ENCODE data around the gene CDCA8.

Gene CDCA8

DNA sequence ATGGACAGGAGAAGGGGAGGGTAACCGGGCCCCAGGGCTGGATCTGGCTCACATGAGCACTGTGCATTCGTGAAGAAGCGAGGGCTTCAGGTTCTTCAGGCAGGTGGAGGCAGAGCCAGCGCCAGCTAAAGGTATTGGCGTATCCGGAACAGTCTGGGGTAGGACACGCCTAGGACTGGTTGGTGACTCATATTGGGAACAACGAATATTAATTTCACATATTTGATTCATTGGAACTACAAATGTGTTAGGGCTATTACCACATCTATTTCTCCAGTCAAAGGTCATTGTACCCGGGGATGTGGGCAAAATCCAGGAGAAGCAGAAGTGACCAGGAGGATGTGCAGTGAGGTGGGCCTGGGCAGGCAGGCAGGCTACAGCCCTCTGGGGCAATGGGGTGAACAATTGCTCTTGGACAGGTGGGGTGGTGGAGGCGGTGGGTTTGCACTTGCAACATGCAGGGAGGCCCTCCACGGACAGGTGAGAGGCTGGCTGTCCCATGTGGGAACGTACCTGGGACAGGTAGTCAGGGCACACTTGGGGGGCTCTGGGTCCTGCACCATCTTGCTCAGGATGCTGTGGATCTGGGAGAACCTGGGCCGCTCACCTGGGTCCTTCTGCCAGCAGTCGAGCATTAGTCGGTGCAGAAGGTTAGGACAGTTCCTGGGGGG lies 26.7 kb downstream of the CDCA8 start:
- Histone ChIP-seq H3K27me3 (ENCODE audit: insufficient read depth, poor library complexity, severe bottlenecking) (no peaks in the 10 kb centered on the region), H3K4me3 (replicated peaks; ENCODE audit: insufficient read depth, low read length) (no peak overlapping the region), H3K27ac (replicated peaks) (no peak overlapping the region)
- DNase-seq (ENCODE audit: low read depth in 1 of 2, low spot score in 1 of 2), result no peak
- TF ChIP-seq POLR2AphosphoS5 (IDR thresholded peaks at IDR 0.05; ENCODE audit: low read depth), result no peak
- TF ChIP-seq, protein P1, sequence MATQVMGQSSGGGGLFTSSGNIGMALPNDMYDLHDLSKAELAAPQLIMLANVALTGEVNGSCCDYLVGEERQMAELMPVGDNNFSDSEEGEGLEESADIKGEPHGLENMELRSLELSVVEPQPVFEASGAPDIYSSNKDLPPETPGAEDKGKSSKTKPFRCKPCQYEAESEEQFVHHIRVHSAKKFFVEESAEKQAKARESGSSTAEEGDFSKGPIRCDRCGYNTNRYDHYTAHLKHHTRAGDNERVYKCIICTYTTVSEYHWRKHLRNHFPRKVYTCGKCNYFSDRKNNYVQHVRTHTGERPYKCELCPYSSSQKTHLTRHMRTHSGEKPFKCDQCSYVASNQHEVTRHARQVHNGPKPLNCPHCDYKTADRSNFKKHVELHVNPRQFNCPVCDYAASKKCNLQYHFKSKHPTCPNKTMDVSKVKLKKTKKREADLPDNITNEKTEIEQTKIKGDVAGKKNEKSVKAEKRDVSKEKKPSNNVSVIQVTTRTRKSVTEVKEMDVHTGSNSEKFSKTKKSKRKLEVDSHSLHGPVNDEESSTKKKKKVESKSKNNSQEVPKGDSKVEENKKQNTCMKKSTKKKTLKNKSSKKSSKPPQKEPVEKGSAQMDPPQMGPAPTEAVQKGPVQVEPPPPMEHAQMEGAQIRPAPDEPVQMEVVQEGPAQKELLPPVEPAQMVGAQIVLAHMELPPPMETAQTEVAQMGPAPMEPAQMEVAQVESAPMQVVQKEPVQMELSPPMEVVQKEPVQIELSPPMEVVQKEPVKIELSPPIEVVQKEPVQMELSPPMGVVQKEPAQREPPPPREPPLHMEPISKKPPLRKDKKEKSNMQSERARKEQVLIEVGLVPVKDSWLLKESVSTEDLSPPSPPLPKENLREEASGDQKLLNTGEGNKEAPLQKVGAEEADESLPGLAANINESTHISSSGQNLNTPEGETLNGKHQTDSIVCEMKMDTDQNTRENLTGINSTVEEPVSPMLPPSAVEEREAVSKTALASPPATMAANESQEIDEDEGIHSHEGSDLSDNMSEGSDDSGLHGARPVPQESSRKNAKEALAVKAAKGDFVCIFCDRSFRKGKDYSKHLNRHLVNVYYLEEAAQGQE (IDR thresholded peaks at IDR 0.05; ENCODE audit: insufficient replicate concordance, low read depth), result no peak
- TF ChIP-seq SPI1 (IDR thresholded peaks at IDR 0.05; ENCODE audit: borderline replicate concordance, low read depth), result no peak
- no peak for TF ChIP-seq GABPA (IDR thresholded peaks at IDR 0.05; ENCODE audit: low read depth)
- TF ChIP-seq, protein P2, sequence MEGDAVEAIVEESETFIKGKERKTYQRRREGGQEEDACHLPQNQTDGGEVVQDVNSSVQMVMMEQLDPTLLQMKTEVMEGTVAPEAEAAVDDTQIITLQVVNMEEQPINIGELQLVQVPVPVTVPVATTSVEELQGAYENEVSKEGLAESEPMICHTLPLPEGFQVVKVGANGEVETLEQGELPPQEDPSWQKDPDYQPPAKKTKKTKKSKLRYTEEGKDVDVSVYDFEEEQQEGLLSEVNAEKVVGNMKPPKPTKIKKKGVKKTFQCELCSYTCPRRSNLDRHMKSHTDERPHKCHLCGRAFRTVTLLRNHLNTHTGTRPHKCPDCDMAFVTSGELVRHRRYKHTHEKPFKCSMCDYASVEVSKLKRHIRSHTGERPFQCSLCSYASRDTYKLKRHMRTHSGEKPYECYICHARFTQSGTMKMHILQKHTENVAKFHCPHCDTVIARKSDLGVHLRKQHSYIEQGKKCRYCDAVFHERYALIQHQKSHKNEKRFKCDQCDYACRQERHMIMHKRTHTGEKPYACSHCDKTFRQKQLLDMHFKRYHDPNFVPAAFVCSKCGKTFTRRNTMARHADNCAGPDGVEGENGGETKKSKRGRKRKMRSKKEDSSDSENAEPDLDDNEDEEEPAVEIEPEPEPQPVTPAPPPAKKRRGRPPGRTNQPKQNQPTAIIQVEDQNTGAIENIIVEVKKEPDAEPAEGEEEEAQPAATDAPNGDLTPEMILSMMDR (IDR thresholded peaks at IDR 0.05; ENCODE audit: insufficient read depth, low read length), result no peak

DNA sequence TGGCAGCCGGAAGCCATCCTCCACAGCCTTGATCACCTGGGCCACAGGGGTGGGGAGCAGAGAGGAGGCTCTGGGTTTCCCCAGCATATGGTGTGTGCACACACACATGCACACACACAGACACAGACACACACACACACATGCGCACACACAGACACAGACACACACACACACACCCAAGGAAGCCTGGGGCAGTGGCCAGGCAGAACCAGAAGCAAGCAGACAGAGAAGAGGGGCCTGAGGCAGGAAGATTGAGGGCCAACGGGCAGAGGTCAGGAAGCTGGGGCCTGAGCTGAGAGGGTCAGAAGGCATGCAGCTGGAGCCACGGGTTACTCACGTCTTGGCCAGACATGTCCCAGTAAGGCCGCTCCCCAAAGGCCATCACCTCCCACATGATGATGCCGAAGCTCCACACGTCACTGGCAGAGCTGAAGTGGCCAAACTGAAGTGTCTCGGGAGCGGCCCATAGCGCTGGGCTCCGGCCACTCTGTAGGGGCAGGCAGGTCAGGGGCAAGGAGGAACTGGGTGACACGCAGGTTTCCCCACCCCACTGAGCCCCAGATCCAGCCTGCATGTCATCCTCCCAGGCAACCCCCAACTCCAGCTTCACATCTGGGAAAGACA lies 27.4 kb downstream of the CDCA8 start:
- Histone ChIP-seq H3K27me3 (ENCODE audit: insufficient read depth, poor library complexity, severe bottlenecking) (no peaks in the 10 kb centered on the region), H3K4me3 (replicated peaks; ENCODE audit: insufficient read depth, low read length) (no peak overlapping the region), H3K27ac (replicated peaks) (no peak overlapping the region)
- TF ChIP-seq GABPA (IDR thresholded peaks at IDR 0.05; ENCODE audit: low read depth) (no peak), POLR2AphosphoS5 (IDR thresholded peaks at IDR 0.05; ENCODE audit: low read depth) (no peak), SPI1 (IDR thresholded peaks at IDR 0.05; ENCODE audit: borderline replicate concordance, low read depth) (no peak)
- TF ChIP-seq, protein P2 (IDR thresholded peaks at IDR 0.05; ENCODE audit: insufficient read depth, low read length), result no peak
- TF ChIP-seq, protein P1 (IDR thresholded peaks at IDR 0.05; ENCODE audit: insufficient replicate concordance, low read depth), result no peak
- no peak for DNase-seq (ENCODE audit: low read depth in 1 of 2, low spot score in 1 of 2)

DNA sequence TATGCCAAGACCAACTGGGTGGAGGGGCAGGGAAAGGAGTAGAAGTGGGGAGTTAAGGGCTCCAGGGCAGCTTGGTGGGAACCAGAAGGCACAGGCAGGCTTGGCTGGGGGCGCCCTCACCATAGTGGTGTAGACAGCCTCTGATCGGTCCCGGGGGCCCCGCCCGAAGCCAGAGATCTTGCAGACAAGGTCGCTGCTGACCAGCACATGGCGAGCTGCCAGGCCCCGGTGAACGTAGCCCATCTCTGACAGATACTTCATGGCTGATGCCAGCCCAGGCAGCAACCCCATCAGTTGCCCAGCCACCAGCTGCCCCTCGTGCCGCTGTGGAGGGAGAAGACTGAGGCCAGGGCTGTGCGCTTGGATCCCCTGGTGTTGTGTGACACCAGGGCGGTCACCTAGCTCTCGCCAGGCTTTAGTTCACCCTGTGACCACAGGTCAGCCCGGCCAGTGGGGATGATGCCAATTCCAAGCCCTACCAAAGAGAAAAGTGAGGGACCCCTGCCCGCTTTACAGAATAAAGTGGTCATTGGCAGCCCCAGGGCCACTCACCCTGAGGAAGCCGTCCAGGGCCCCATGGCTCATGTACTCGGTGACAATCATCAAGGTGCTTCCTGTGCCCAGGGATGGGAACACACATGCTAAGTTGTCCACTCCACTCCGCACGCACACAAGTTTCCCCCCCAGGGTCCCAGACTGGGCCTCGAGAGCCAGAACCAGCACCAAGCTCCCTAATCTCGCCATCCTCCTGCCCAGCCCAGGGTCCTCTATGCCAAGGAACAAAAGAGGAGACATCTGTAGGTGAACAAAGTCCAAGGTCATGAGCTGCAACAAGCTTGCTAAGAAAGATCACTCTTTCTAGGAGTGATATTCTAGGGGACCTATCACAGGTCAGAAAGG lies 28.2 kb downstream of the CDCA8 start:
- no peak overlapping the region for H3K27ac ChIP-seq (replicated peaks)
- no peak for DNase-seq (ENCODE audit: low read depth in 1 of 2, low spot score in 1 of 2)
- no peaks in the 10 kb centered on the region for H3K27me3 ChIP-seq (ENCODE audit: insufficient read depth, poor library complexity, severe bottlenecking)
- H3K4me3 ChIP-seq (replicated peaks; ENCODE audit: insufficient read depth, low read length), result no peak overlapping the region
- TF ChIP-seq SPI1 (IDR thresholded peaks at IDR 0.05; ENCODE audit: borderline replicate concordance, low read depth), result no peak
- TF ChIP-seq GABPA (IDR thresholded peaks at IDR 0.05; ENCODE audit: low read depth), result no peak
- TF ChIP-seq, protein P2 (IDR thresholded peaks at IDR 0.05; ENCODE audit: insufficient read depth, low read length), result no peak
- TF ChIP-seq POLR2AphosphoS5 (IDR thresholded peaks at IDR 0.05; ENCODE audit: low read depth), result no peak
- TF ChIP-seq, protein P1 (IDR thresholded peaks at IDR 0.05; ENCODE audit: insufficient replicate concordance, low read depth), result no peak

All from HL-60 (cell line).